HCT116 (cell line): ENCODE data around the gene TEAD2. TPM values are rescaled to one million over a fixed set of nuclear protein-coding genes. Genes with fewer than 3 reads are reported as not detected.

ENCODE experiments used
- ATAC-seq: fragments of 200-7000 bp; cut with Tn5 transposase; 2 replicates; pipeline ENCODE4 v1.9.1; 2020; ENCODE audit warnings: mild to moderate bottlenecking, moderate library complexity
- BruUV-seq: library from RNA; stranded (reverse); fragments of 400-500 nt; replicated peaks from 2 replicates; lab custom pipeline; 2021; lab: Mats Ljungman, UMichigan
- CTCF ChIA-PET: fragments of 300-600 bp; sonication (Branson Sonifier 250); formaldehyde crosslinking; loops from one replicate; lab custom pipeline; 2021; ENCODE audit warnings: antibody characterized with exemption; lab: Charles Lee
- POLR2A ChIA-PET: fragments of 300-600, 350-600 bp; sonication (Branson Sonifier 250); formaldehyde crosslinking; loops from one replicate; lab custom pipeline; 2021; ENCODE audit warnings: antibody characterized with exemption; lab: Charles Lee
- RAD21 ChIA-PET, 2 experiments: fragments of 300-600 bp; sonication (Branson Sonifier 250); formaldehyde crosslinking; loops; one replicate each; lab custom pipeline; 2023; ENCODE audit warnings: low total read pairs in 2 of 2; ENCODE audit not compliant: uncharacterized antibody in 2 of 2, unreplicated experiment in 2 of 2, low non-redundant PET in 1 of 2; lab: Charles Lee
- DNase-seq: peaks from one replicate; pipeline ENCODE4 v3.0.0-alpha.2; 2010; ENCODE audit warnings: low read depth, low spot score
- H2AFZ ChIP-seq: fragments of 200-600 bp; shearing (Covaris generic), sonication (generic); 2 replicates; pipeline ENCODE4 v1.6.1; 2017; ENCODE audit warnings: low read depth, mixed run types, mixed read lengths, antibody characterized with exemption, low read length; ENCODE audit not compliant: poor library complexity, severe bottlenecking
- H3K27ac ChIP-seq: 2 replicates; pipeline ENCODE4 v1.5.1; 2012; ENCODE audit warnings: low read depth, low read length
- H3K27me3 ChIP-seq: fragments of 200-600 bp; sonication (generic); 2 replicates; pipeline ENCODE4 v1.6.1; 2016; ENCODE audit warnings: mixed run types, low read length, mixed read lengths; ENCODE audit not compliant: insufficient read depth
- H3K36me3 ChIP-seq, 2 experiments: fragments of 200-500 bp in 1 of 2; fragments of 200-600 bp in 1 of 2; sonication (Bioruptor generic) in 1 of 2; sonication (generic) in 1 of 2; 2 replicates each; pipeline versions ENCODE4 v1.5.1 to v1.6.1; 2014 to 2016; ENCODE audit warnings: low read length in 2 of 2, inconsistent platforms in 1 of 2, mixed read lengths in 1 of 2, mixed run types in 1 of 2; ENCODE audit not compliant: insufficient read depth in 2 of 2, control insufficient read depth in 1 of 2
- H3K4me1 ChIP-seq, 2 experiments: fragments of 200-600 bp in 1 of 2; sonication (generic) in 1 of 2; 2 replicates each; pipeline versions ENCODE4 v1.5.1 to v1.6.1; 2012 to 2017; ENCODE audit warnings: low read length in 2 of 2, inconsistent platforms in 1 of 2, mild to moderate bottlenecking in 1 of 2, mixed read lengths in 1 of 2, mixed run types in 1 of 2, moderate library complexity in 1 of 2; ENCODE audit not compliant: insufficient read depth in 2 of 2, control insufficient read depth in 1 of 2
- H3K4me2 ChIP-seq: fragments of 200-600 bp; sonication (generic); 2 replicates; pipeline ENCODE4 v1.6.1; 2017; ENCODE audit warnings: mixed run types, low read length, mixed read lengths
- H3K4me3 ChIP-seq, 2 experiments: fragments of 200-600 bp in 1 of 2; sonication (generic) in 1 of 2; replicated peaks in 1 of 2; 2 replicates each; pipeline ENCODE4 v1.5.1; 2011 to 2016; ENCODE audit warnings: low read length in 2 of 2, control low read depth in 1 of 2, low read depth in 1 of 2, mild to moderate bottlenecking in 1 of 2, mixed read lengths in 1 of 2, mixed run types in 1 of 2
- H3K79me2 ChIP-seq: fragments of 200-600 bp; sonication (generic); 2 replicates; pipeline ENCODE4 v1.6.1; 2017; ENCODE audit warnings: mild to moderate bottlenecking, mixed run types, low read length, moderate library complexity, mixed read lengths; ENCODE audit not compliant: insufficient read depth
- H3K9ac ChIP-seq: fragments of 200-600 bp; sonication (generic); 2 replicates; pipeline ENCODE4 v1.6.1; 2016; ENCODE audit warnings: low read length, mixed read lengths
- H3K9me2 ChIP-seq: fragments of 200-600 bp; sonication (generic), shearing (Covaris generic); 2 replicates; pipeline ENCODE4 v1.6.1; 2017; ENCODE audit warnings: mixed run types, mild to moderate bottlenecking, moderate library complexity; ENCODE audit not compliant: insufficient read depth
- H3K9me3 ChIP-seq, 2 experiments: fragments of 200-500 bp in 1 of 2; fragments of 200-600 bp in 1 of 2; sonication (Bioruptor generic) in 1 of 2; sonication (generic) in 1 of 2; 2 replicates each; pipeline ENCODE4 v1.6.1; 2014 to 2017; ENCODE audit warnings: low read length in 2 of 2, mixed read lengths in 2 of 2, inconsistent platforms in 1 of 2, low read depth in 1 of 2, mild to moderate bottlenecking in 1 of 2, mixed run types in 1 of 2, moderate library complexity in 1 of 2; ENCODE audit not compliant: control insufficient read depth in 1 of 2, insufficient read depth in 1 of 2
- H4K20me1 ChIP-seq: fragments of 200-600 bp; sonication (generic), shearing (Covaris generic); 2 replicates; pipeline ENCODE4 v1.6.1; 2017; ENCODE audit warnings: mixed run types, mild to moderate bottlenecking, moderate library complexity; ENCODE audit not compliant: insufficient read depth
- CEBPB ChIP-seq: IDR thresholded peaks from 2 replicates; pipeline ENCODE4 v1.6.1; 2012; ENCODE audit warnings: low read depth
- EZH2 ChIP-seq: fragments of 200-600 bp; sonication (generic); IDR thresholded peaks from 2 replicates; pipeline ENCODE4 v1.6.1; 2017; ENCODE audit warnings: antibody characterized with exemption, mixed run types
- EZH2phosphoT487 ChIP-seq: fragments of 200-600 bp; IDR thresholded peaks from 2 replicates; pipeline ENCODE4 v1.6.1; 2018; ENCODE audit warnings: antibody characterized with exemption, borderline replicate concordance
- POLR2A ChIP-seq: IDR thresholded peaks from 2 replicates; pipeline ENCODE4 v1.7.0; 2011; ENCODE audit warnings: borderline replicate concordance; ENCODE audit not compliant: insufficient read depth, insufficient read length; ENCODE audit errors: extremely low read depth
- RAD21 ChIP-seq: IDR thresholded peaks from 2 replicates; pipeline ENCODE4 v1.6.1; 2012; ENCODE audit warnings: low read depth, mild to moderate bottlenecking
- SIN3A ChIP-seq: IDR thresholded peaks from 2 replicates; pipeline ENCODE4 v1.6.1; 2012; ENCODE audit warnings: low read depth
- SP1 ChIP-seq: IDR thresholded peaks from 2 replicates; pipeline ENCODE4 v1.6.1; 2012; ENCODE audit warnings: low read depth
- TCF7L2 ChIP-seq: IDR thresholded peaks from 2 replicates; pipeline ENCODE4 v1.7.0; 2011; ENCODE audit warnings: borderline replicate concordance, inconsistent platforms; ENCODE audit not compliant: insufficient read depth, insufficient read length; ENCODE audit errors: extremely low read depth
- YY1 ChIP-seq: IDR thresholded peaks from 2 replicates; pipeline ENCODE4 v1.6.1; 2011; ENCODE audit warnings: low read length, low read depth, moderate library complexity, mild to moderate bottlenecking; ENCODE audit not compliant: insufficient replicate concordance; ENCODE audit errors: extremely low read depth
- ZNF274 ChIP-seq: fragments of 200-500 bp; sonication (Bioruptor generic); IDR thresholded peaks from 2 replicates; pipeline ENCODE4 v1.6.1; 2014; ENCODE audit warnings: mild to moderate bottlenecking, low read depth, low read length, inconsistent platforms
- intact Hi-C: fragments of 100-400 bp; cut with micrococcal nuclease; formaldehyde crosslinking; loops from 2 replicates; pipeline ENCODE4 v1.10.0; 2022
- total RNA-seq: library from RNA; stranded (reverse); gene quantifications from one replicate; pipeline ENCODE4 v1.2.1, GENCODE V29; 2021; ENCODE audit not compliant: unreplicated experiment
- TF ChIP-seq, protein P1 (sequence below), 3 experiments: fragments of 200-600 bp in 1 of 3; sonication (generic) in 1 of 3; IDR thresholded peaks in 2 of 3; conservative IDR thresholded peaks in 1 of 3; 2 replicates each; pipeline ENCODE4 v1.5.1; 2012 to 2017; ENCODE audit warnings: low read depth in 2 of 3, low read length in 2 of 3, antibody characterized with exemption in 1 of 3, borderline replicate concordance in 1 of 3, control low read depth in 1 of 3, mild to moderate bottlenecking in 1 of 3, mixed read lengths in 1 of 3, mixed run types in 1 of 3, moderate library complexity in 1 of 3; ENCODE audit not compliant: insufficient read depth in 1 of 3
- TF ChIP-seq, protein P2 (sequence below): IDR thresholded peaks from 2 replicates; pipeline ENCODE4 v1.6.1; 2011; ENCODE audit warnings: mild to moderate bottlenecking, low read length, moderate library complexity; ENCODE audit not compliant: insufficient replicate concordance; ENCODE audit errors: extremely low read depth
- TF ChIP-seq, protein P3 (sequence below): IDR thresholded peaks from 2 replicates; pipeline ENCODE4 v1.6.1; 2012
- TF ChIP-seq, protein P4 (sequence below): IDR thresholded peaks from 2 replicates; pipeline ENCODE4 v1.6.1; 2012
- TF ChIP-seq, protein P5 (sequence below): IDR thresholded peaks from 2 replicates; pipeline ENCODE4 v1.6.1; 2012; ENCODE audit warnings: low read depth

Gene TEAD2
- total RNA-seq, 1 experiment from 2014 or later = 31.9 TPM

DNA sequence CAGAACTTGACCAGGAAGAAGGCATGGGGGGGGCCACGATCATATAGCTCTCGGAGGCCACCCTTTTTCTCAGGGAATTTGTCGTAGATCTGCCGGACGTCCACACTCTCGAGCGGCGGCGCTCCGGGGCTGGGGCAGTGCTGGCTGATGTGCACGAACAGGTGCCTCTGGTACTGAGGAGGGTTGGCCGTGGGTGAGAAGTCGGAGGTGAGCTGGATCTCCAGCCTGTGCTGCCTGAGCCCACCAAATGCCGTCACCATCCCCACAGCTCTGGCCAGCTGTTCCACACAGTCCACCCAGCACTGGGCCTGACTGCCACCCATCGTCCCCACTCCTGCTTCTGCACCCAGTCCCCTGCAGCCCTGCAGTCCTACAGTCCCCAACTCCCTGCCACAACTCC, 15.0 kb downstream of the TEAD2 start (continued):
- TF ChIP-seq, protein P1, sequence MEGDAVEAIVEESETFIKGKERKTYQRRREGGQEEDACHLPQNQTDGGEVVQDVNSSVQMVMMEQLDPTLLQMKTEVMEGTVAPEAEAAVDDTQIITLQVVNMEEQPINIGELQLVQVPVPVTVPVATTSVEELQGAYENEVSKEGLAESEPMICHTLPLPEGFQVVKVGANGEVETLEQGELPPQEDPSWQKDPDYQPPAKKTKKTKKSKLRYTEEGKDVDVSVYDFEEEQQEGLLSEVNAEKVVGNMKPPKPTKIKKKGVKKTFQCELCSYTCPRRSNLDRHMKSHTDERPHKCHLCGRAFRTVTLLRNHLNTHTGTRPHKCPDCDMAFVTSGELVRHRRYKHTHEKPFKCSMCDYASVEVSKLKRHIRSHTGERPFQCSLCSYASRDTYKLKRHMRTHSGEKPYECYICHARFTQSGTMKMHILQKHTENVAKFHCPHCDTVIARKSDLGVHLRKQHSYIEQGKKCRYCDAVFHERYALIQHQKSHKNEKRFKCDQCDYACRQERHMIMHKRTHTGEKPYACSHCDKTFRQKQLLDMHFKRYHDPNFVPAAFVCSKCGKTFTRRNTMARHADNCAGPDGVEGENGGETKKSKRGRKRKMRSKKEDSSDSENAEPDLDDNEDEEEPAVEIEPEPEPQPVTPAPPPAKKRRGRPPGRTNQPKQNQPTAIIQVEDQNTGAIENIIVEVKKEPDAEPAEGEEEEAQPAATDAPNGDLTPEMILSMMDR (IDR thresholded peaks at IDR 0.05 in 2 of 3, conservative IDR thresholded peaks at IDR 0.05 in 1 of 3; ENCODE audit: borderline replicate concordance in 1 of 3, insufficient read depth in 1 of 3, low read depth in 2 of 3, low read length in 2 of 3) = no peak
- TF ChIP-seq, protein P2, sequence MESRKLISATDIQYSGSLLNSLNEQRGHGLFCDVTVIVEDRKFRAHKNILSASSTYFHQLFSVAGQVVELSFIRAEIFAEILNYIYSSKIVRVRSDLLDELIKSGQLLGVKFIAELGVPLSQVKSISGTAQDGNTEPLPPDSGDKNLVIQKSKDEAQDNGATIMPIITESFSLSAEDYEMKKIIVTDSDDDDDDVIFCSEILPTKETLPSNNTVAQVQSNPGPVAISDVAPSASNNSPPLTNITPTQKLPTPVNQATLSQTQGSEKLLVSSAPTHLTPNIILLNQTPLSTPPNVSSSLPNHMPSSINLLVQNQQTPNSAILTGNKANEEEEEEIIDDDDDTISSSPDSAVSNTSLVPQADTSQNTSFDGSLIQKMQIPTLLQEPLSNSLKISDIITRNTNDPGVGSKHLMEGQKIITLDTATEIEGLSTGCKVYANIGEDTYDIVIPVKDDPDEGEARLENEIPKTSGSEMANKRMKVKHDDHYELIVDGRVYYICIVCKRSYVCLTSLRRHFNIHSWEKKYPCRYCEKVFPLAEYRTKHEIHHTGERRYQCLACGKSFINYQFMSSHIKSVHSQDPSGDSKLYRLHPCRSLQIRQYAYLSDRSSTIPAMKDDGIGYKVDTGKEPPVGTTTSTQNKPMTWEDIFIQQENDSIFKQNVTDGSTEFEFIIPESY = no peak
- TF ChIP-seq, protein P3, sequence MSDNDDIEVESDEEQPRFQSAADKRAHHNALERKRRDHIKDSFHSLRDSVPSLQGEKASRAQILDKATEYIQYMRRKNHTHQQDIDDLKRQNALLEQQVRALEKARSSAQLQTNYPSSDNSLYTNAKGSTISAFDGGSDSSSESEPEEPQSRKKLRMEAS = no peak
- TF ChIP-seq CEBPB = no peak

DNA sequence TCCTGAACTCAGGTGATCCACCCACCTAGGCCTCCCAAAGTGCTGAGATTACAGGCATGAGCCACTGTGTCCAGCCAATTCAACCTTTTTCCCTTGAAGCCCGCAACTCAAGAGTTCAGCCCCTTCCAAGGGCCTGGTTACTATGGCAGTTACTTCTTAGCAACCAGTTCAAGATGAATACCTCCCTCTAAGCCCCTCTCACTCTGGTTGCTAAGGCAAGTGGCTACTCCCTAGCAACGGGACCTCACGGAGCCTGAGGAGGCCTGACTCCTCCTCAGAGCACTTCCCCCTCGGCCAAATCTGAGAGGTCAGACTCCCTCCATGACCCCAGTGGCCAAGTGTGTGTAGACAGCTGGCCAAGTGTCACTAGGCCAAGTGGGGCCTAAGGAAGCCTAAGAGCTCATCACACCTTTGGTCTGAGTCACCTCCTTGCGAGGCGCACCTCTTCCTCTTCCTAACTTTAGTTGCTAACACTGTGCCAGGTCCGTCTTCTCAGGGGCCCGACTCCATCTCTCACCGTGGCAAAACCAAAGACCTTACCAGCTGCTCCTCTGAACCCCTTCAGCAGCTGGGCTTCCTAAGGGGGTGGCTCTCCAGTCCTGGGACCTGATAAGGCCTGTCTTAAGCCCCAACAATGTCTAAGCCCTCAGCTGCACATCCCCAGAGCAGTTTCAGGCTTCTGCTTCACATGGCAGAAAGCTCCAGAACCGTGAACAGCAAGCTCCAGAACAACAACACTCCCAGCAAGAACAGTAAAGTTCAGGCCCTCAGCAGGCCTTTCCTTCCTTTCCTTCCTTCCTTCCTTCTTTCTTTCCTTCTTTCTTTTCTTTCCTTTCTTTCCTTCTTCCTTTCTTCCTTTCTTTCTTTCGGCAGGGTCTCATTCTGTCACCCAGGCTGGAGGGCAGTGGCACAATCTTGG, 17.5 kb downstream of the TEAD2 start:
- Histone ChIP-seq H3K9ac (no peak overlapping the region), H2AFZ (no peak overlapping the region), H3K27me3 (no peaks in the 10 kb centered on the region), H3K9me3 (no peaks in the 10 kb centered on the region), H3K9me2 (no peaks in the 10 kb centered on the region), H3K79me2 (no peaks in the 10 kb centered on the region), H3K4me2 (no peak overlapping the region), H3K27ac (no peak overlapping the region), H3K36me3 (peaks cover 35 to 36% of the 10 kb centered on the region in 2 experiments), H3K4me3 (no peak overlapping the region)
- ChIA-PET RAD21 (no interaction called here), POLR2A (interaction anchor here (0.5 kb wide), 1 partner anchor 102 kb away, joined by 3 read pairs; no protein-coding TSS in a partner anchor)
- TF ChIP-seq SIN3A (no peak), TCF7L2 (no peak), SP1 (no peak), EZH2 (no peak), RAD21 (no peak), YY1 (no peak), ZNF274 (no peak), EZH2phosphoT487 (no peak), POLR2A (no peak)
- TF ChIP-seq, protein P4, sequence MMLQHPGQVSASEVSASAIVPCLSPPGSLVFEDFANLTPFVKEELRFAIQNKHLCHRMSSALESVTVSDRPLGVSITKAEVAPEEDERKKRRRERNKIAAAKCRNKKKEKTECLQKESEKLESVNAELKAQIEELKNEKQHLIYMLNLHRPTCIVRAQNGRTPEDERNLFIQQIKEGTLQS = no peak
- TF ChIP-seq, protein P5, sequence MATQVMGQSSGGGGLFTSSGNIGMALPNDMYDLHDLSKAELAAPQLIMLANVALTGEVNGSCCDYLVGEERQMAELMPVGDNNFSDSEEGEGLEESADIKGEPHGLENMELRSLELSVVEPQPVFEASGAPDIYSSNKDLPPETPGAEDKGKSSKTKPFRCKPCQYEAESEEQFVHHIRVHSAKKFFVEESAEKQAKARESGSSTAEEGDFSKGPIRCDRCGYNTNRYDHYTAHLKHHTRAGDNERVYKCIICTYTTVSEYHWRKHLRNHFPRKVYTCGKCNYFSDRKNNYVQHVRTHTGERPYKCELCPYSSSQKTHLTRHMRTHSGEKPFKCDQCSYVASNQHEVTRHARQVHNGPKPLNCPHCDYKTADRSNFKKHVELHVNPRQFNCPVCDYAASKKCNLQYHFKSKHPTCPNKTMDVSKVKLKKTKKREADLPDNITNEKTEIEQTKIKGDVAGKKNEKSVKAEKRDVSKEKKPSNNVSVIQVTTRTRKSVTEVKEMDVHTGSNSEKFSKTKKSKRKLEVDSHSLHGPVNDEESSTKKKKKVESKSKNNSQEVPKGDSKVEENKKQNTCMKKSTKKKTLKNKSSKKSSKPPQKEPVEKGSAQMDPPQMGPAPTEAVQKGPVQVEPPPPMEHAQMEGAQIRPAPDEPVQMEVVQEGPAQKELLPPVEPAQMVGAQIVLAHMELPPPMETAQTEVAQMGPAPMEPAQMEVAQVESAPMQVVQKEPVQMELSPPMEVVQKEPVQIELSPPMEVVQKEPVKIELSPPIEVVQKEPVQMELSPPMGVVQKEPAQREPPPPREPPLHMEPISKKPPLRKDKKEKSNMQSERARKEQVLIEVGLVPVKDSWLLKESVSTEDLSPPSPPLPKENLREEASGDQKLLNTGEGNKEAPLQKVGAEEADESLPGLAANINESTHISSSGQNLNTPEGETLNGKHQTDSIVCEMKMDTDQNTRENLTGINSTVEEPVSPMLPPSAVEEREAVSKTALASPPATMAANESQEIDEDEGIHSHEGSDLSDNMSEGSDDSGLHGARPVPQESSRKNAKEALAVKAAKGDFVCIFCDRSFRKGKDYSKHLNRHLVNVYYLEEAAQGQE = no peak
- TF ChIP-seq, all 23 proteins: peak for 0
- CTCF ChIA-PET = no interaction called here
- no TSS peak for BruUV-seq
- intact Hi-C loops = no loop called here
- Histone ChIP-seq H3K4me1 (no peaks in the 10 kb centered on the region), H4K20me1 (no peaks in the 10 kb centered on the region)
- ATAC-seq (no peak), DNase-seq (no peak)
